Fibroblast of lung (primary cell): ENCODE data around the gene DTD1. TPM values are rescaled to one million over a fixed set of nuclear protein-coding genes. Genes with fewer than 3 reads are reported as not detected.

Experiments
- DNase-seq, 2 donors: peaks; one replicate each; pipeline versions ENCODE4 v3.0.0 to v3.0.0-alpha.2; 2010; ENCODE audit warnings: low read depth in 2 of 2
- H2AFZ ChIP-seq: 2 replicates; pipeline ENCODE4 v1.5.1; 2012; ENCODE audit warnings: low read length, control low read depth, inconsistent platforms
- H3K27ac ChIP-seq: 2 replicates; pipeline ENCODE4 v1.5.1; 2011; ENCODE audit warnings: low read length, control low read depth; ENCODE audit not compliant: insufficient read depth
- H3K27me3 ChIP-seq: 2 replicates; pipeline ENCODE4 v1.5.1; 2011; ENCODE audit warnings: mild to moderate bottlenecking, low read length; ENCODE audit not compliant: control insufficient read depth, insufficient read depth
- H3K36me3 ChIP-seq: 2 replicates; pipeline ENCODE4 v1.5.1; 2011; ENCODE audit warnings: low read length; ENCODE audit not compliant: control insufficient read depth, insufficient read depth
- H3K4me1 ChIP-seq: 2 replicates; pipeline ENCODE4 v1.5.1; 2011; ENCODE audit warnings: low read length; ENCODE audit not compliant: control insufficient read depth, insufficient read depth; ENCODE audit errors: extremely low read depth
- H3K4me2 ChIP-seq: 2 replicates; pipeline ENCODE4 v1.5.1; 2011; ENCODE audit warnings: low read length, control low read depth; ENCODE audit not compliant: insufficient read depth; ENCODE audit errors: extremely low read depth
- H3K4me3 ChIP-seq, 4 experiments: fragments of 200-600 bp in 1 of 4; sonication (generic) in 1 of 4; replicated peaks in 1 of 4; 2 replicates each; pipeline ENCODE4 v1.5.1; 2011 to 2016; ENCODE audit warnings: low read length in 4 of 4, low read depth in 3 of 4, mild to moderate bottlenecking in 3 of 4, control low read depth in 2 of 4, inconsistent platforms in 1 of 4, mixed read lengths in 1 of 4; ENCODE audit not compliant: insufficient read depth in 1 of 4; ENCODE audit errors: control extremely low read depth in 1 of 4
- H3K79me2 ChIP-seq: 2 replicates; pipeline ENCODE4 v1.5.1; 2012; ENCODE audit warnings: mild to moderate bottlenecking, low read length, inconsistent platforms; ENCODE audit not compliant: control insufficient read depth, insufficient read depth
- H3K9ac ChIP-seq: 2 replicates; pipeline ENCODE4 v1.5.1; 2011; ENCODE audit warnings: mild to moderate bottlenecking, low read length, control low read depth; ENCODE audit not compliant: insufficient read depth
- H3K9me3 ChIP-seq: 2 replicates; pipeline ENCODE4 v1.5.1; 2012; ENCODE audit warnings: low read depth, low read length; ENCODE audit not compliant: control insufficient read depth, insufficient read depth
- H4K20me1 ChIP-seq: 2 replicates; pipeline ENCODE4 v1.5.1; 2011; ENCODE audit warnings: low read length; ENCODE audit not compliant: control insufficient read depth, insufficient read depth; ENCODE audit errors: extremely low read depth
- EZH2 ChIP-seq: IDR thresholded peaks from 2 replicates; pipeline ENCODE4 v1.5.1; 2012; ENCODE audit warnings: low read length, control low read depth, mild to moderate bottlenecking; ENCODE audit errors: missing control alignments
- polyA plus RNA-seq, 2 donors: library from polyadenylated mRNA; depleted of rRNA in 1 of 2; stranded (reverse) in 1 of 2; unstranded in 1 of 2; fragments of >200 nt; gene quantifications; 2 replicates each; pipeline ENCODE4 v1.2.1, GENCODE V29; 2011 to 2012; ENCODE audit warnings: missing spikeins in 1 of 2
- total RNA-seq: library from RNA; depleted of rRNA; stranded (reverse); fragments of >200 nt; gene quantifications from 2 replicates; pipeline ENCODE4 v1.2.1, GENCODE V29; 2014
- TF ChIP-seq, protein P1 (sequence below), 2 donors: IDR thresholded peaks in 1 of 2; conservative IDR thresholded peaks in 1 of 2; 1 replicate in 1 of 2; 2 replicates in 1 of 2; pipeline ENCODE4 v1.5.1; 2011 to 2012; ENCODE audit warnings: low read length in 2 of 2, control low read depth in 1 of 2, inconsistent platforms in 1 of 2, low read depth in 1 of 2, mild to moderate bottlenecking in 1 of 2

Gene DTD1
- total and polyA plus RNA-seq, 2 donors (not counting 1 experiment from before 2014, with no cell fraction given): 60.8 to 71.0 TPM

- Histone ChIP-seq H4K20me1 (no peaks in the 10 kb centered on the region), H3K4me2 (no peak overlapping the region), H3K36me3 (no peaks in the 10 kb centered on the region), H2AFZ (no peak overlapping the region), H3K27me3 (no peaks in the 10 kb centered on the region), H3K27ac (no peak overlapping the region), H3K9ac (no peak overlapping the region), H3K79me2 (no peaks in the 10 kb centered on the region), H3K4me3 (no peak overlapping the region), H3K4me1 (peaks cover 5% of the 10 kb centered on the region), H3K9me3 (no peaks in the 10 kb centered on the region)
- TF ChIP-seq, protein P1, sequence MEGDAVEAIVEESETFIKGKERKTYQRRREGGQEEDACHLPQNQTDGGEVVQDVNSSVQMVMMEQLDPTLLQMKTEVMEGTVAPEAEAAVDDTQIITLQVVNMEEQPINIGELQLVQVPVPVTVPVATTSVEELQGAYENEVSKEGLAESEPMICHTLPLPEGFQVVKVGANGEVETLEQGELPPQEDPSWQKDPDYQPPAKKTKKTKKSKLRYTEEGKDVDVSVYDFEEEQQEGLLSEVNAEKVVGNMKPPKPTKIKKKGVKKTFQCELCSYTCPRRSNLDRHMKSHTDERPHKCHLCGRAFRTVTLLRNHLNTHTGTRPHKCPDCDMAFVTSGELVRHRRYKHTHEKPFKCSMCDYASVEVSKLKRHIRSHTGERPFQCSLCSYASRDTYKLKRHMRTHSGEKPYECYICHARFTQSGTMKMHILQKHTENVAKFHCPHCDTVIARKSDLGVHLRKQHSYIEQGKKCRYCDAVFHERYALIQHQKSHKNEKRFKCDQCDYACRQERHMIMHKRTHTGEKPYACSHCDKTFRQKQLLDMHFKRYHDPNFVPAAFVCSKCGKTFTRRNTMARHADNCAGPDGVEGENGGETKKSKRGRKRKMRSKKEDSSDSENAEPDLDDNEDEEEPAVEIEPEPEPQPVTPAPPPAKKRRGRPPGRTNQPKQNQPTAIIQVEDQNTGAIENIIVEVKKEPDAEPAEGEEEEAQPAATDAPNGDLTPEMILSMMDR (conservative IDR thresholded peaks at IDR 0.05 in 1 of 2, IDR thresholded peaks at IDR 0.05 in 1 of 2; ENCODE audit: low read depth in 1 of 2, low read length in 2 of 2): no peak
- no peak for DNase-seq
Measured at GRCh38 chr20:18742841-18743240, 155.0 kb downstream of the DTD1 start.

DNA sequence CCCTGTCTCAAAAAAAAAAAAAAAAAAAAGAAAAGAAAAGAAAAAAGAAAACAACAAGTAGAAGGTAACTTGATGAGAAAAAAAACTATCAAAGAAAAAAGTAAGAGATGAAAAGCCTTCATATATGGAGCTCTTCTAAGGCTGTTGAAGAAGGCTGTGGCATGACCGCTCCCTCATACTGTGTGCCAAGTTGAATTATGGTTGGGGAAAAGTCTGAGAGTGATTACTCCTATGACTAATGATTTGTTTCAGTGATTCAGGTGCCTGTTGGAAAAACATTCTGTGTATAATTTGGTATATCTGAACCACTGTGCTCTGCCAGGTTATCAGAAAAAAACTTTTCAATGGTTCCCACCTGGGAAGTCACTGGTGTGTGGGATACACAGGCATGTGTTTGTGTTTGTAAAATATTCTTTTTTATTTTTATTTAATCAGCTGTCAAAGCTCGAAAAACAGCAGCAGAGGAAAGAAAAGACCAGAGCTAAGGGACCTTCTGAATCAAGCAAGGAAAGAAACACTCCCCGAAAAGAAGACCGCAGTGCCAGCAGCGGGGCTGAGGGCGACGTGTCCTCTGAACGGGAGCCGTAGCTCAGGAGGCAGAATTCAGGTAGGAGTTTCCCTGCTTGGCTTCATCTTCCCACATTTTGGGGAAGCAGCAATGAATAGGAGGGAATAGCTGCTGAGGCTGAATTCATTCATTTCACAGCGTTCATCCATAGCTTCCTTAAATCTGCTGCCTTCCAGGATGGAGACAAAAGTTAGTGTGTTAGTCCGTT is 156.0 kb downstream of the DTD1 start:
- H2AFZ ChIP-seq: no peak overlapping the region
- no peak overlapping the region for H3K4me2 ChIP-seq
- TF ChIP-seq EZH2: no peak
- TF ChIP-seq, protein P1 (conservative IDR thresholded peaks at IDR 0.05 in 1 of 2, IDR thresholded peaks at IDR 0.05 in 1 of 2; ENCODE audit: low read depth in 1 of 2, low read length in 2 of 2): no peak
- H3K79me2 ChIP-seq: no peaks in the 10 kb centered on the region
- DNase-seq: no peak
- no peaks in the 10 kb centered on the region for H4K20me1 ChIP-seq
- H3K9ac ChIP-seq: no peak overlapping the region
- H3K27me3 ChIP-seq: no peaks in the 10 kb centered on the region
- peaks cover 5% of the 10 kb centered on the region for H3K4me1 ChIP-seq
- no peaks in the 10 kb centered on the region for H3K9me3 ChIP-seq
- H3K4me3 ChIP-seq: no peak overlapping the region
- H3K27ac ChIP-seq: no peak overlapping the region
- no peaks in the 10 kb centered on the region for H3K36me3 ChIP-seq

DNA sequence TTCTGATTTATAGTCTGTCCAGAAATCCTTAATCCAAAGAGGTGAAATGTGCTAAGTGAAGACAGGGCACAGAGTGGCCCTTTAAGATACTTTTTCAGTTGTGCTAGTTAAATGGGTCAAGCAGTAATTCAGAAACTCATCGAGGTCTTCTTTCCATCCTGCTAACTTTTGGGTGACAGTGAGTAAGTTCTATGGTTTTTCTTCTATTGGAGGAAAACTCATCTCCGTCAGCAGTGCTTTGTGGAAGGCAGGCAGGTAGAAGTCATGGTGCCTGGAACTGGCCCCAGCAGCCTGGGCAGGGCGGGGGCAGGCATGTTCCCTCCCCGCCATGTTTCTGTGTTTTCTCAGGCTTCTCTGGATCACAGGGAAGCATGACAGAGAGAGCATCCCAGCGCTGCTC is 159.2 kb downstream of the DTD1 start:
- Histone ChIP-seq H3K4me1 (no peaks in the 10 kb centered on the region), H2AFZ (no peak overlapping the region), H4K20me1 (no peaks in the 10 kb centered on the region), H3K27ac (no peak overlapping the region), H3K27me3 (no peaks in the 10 kb centered on the region), H3K9me3 (no peaks in the 10 kb centered on the region), H3K4me3 (no peak overlapping the region), H3K9ac (no peak overlapping the region), H3K4me2 (no peak overlapping the region), H3K36me3 (no peaks in the 10 kb centered on the region), H3K79me2 (no peaks in the 10 kb centered on the region)
- no peak for DNase-seq
- no peak for TF ChIP-seq EZH2
- TF ChIP-seq, protein P1 (conservative IDR thresholded peaks at IDR 0.05 in 1 of 2, IDR thresholded peaks at IDR 0.05 in 1 of 2; ENCODE audit: low read depth in 1 of 2, low read length in 2 of 2): no peak
